T-cell (primary cell): ENCODE results near the gene DENND1A. TPM values are rescaled to one million over a fixed set of nuclear protein-coding genes. Genes with fewer than 3 reads are reported as not detected.
A peak's percentile ranks its signal among the peaks of the same experiment; 100 is the strongest.

Experiments used
- ATAC-seq, 4 experiments: fragments of 200-7000 bp in 3 of 4; fragments of 150-1000 bp in 1 of 4; cut with Tn5 transposase; replicated peaks in 1 of 4; 1 replicate in 3 of 4; 2 replicates in 1 of 4; pipeline ENCODE4 v1.10.0; 2021; ENCODE audit warnings: moderate library complexity in 3 of 4, mild to moderate bottlenecking in 2 of 4, moderate number of reproducible peaks in 1 of 4
- CTCF ChIA-PET, 2 donors: fragments of 300-600 bp; sonication (Branson Sonifier 250); formaldehyde crosslinking; loops; one replicate each; lab custom pipeline; 2022; ENCODE audit warnings: antibody characterized with exemption in 2 of 2; lab: Charles Lee
- POLR2A ChIA-PET, 2 donors: fragments of 300-600 bp; sonication (Branson Sonifier 250); formaldehyde crosslinking; loops; one replicate each; lab custom pipeline; 2022; ENCODE audit warnings: antibody characterized with exemption in 2 of 2; lab: Charles Lee
- DNase-seq, 35 experiments: peaks; one replicate each; pipeline versions ENCODE4 v3.0.0 to v3.0.0-alpha.2; 2013 to 2023
- H3K27ac ChIP-seq: one replicate; pipeline ENCODE4 v1.5.1; 2013; ENCODE audit warnings: low read length
- H3K27me3 ChIP-seq, 2 experiments: replicated peaks in 1 of 2; 1 replicate in 1 of 2; 2 replicates in 1 of 2; pipeline versions ENCODE4 v1.6.1 to v1.7.0; 2013; ENCODE audit warnings: low read length in 1 of 2, mixed read lengths in 1 of 2; ENCODE audit not compliant: control insufficient read depth in 2 of 2, insufficient read depth in 2 of 2; ENCODE audit errors: extremely low read depth in 1 of 2
- H3K36me3 ChIP-seq, 2 donors: 1 replicate in 1 of 2; 2 replicates in 1 of 2; pipeline versions ENCODE4 v1.6.1 to v1.7.0; 2013; ENCODE audit warnings: low read length in 1 of 2; ENCODE audit not compliant: control insufficient read depth in 2 of 2, insufficient read depth in 1 of 2; ENCODE audit errors: extremely low read depth in 1 of 2
- H3K4me1 ChIP-seq, 2 experiments: 1 replicate in 1 of 2; 2 replicates in 1 of 2; pipeline versions ENCODE4 v1.6.1 to v1.7.0; 2013; ENCODE audit warnings: low read length in 2 of 2, mixed read lengths in 1 of 2; ENCODE audit not compliant: insufficient read depth in 2 of 2, control insufficient read depth in 1 of 2; ENCODE audit errors: extremely low read depth in 1 of 2
- H3K4me3 ChIP-seq, 2 donors: 1 replicate in 1 of 2; 2 replicates in 1 of 2; pipeline versions ENCODE4 v1.5.1 to v1.7.0; 2013; ENCODE audit warnings: mild to moderate bottlenecking in 2 of 2, low read length in 1 of 2, moderate library complexity in 1 of 2; ENCODE audit not compliant: control insufficient read depth in 1 of 2; ENCODE audit errors: extremely low read depth in 1 of 2
- H3K9me3 ChIP-seq: 2 replicates; pipeline ENCODE4 v1.7.0; 2013
- H3K27ac Mint-ChIP-seq, 2 donors: one replicate each; pipeline ENCODE4 v1.8.0; 2020 to 2021; ENCODE audit warnings: mild to moderate bottlenecking in 2 of 2, mixed read lengths in 2 of 2
- H3K27me3 Mint-ChIP-seq, 2 donors: one replicate each; pipeline ENCODE4 v1.8.0; 2021 to 2022; ENCODE audit warnings: mixed read lengths in 2 of 2
- H3K36me3 Mint-ChIP-seq: one replicate; pipeline ENCODE4 v1.8.0; 2021; ENCODE audit warnings: mixed read lengths
- H3K4me1 Mint-ChIP-seq, 3 donors: one replicate each; pipeline ENCODE4 v1.8.0; 2020 to 2022; ENCODE audit warnings: mixed read lengths in 3 of 3, mild to moderate bottlenecking in 1 of 3
- H3K4me3 Mint-ChIP-seq, 3 donors: one replicate each; pipeline ENCODE4 v1.8.0; 2020 to 2022; ENCODE audit warnings: mild to moderate bottlenecking in 3 of 3, mixed read lengths in 3 of 3, moderate library complexity in 3 of 3
- H3K9me3 Mint-ChIP-seq, 3 donors: one replicate each; pipeline ENCODE4 v1.8.0; 2020 to 2022; ENCODE audit warnings: mixed read lengths in 3 of 3
- WGBS: methylation state at CpG from one replicate; pipeline ENCODE4 v1.1.5; 2013; ENCODE audit warnings: missing lambda C conversion rate; ENCODE audit not compliant: insufficient coverage; 5-methylcytosine and 5-hydroxymethylcytosine counted together
- total RNA-seq, 35 experiments: library from RNA in 6 of 35; stranded (reverse) in 6 of 35; fragments of 120-200 nt in 1 of 35; gene quantifications; one replicate each; pipeline versions ENCODE4 v1.2.1 to v1.2.4 and lab custom pipeline; 2013 to 2026

DENND1A gene
- total RNA-seq, 5 donors from 2014 or later (not counting 1 experiment from before 2014, with no cell fraction given), result 12.4 to 19.9 (median 14.1) TPM

- Histone ChIP-seq H3K36me3 (no peaks in the 10 kb centered on the region), H3K4me1 (peaks cover 3 to 12% of the 10 kb centered on the region in 2 experiments), H3K27me3 (peaks cover 0 to 12% of the 10 kb centered on the region in 2 experiments), H3K9me3 (no peaks in the 10 kb centered on the region), H3K27ac (no peak overlapping the region), H3K4me3 (no peak overlapping the region)
- H3K9me3 Mint-ChIP-seq, result no peaks in the 10 kb centered on the region
- peaks cover 0 to 4% of the 10 kb centered on the region in 2 donors for H3K27me3 Mint-ChIP-seq
- POLR2A ChIA-PET, result no interaction called here
- CTCF ChIA-PET, result no interaction called here
- no peak overlapping the region for H3K4me3 Mint-ChIP-seq
- peaks cover 0 to 27% (median 19%) of the 10 kb centered on the region in 3 donors for H3K4me1 Mint-ChIP-seq
- WGBS, result 64% methylated on average over 7 of the region's 11 CpGs
- ATAC-seq (no peak), DNase-seq (no peak)
- H3K27ac Mint-ChIP-seq, result no peak overlapping the region
- no peaks in the 10 kb centered on the region for H3K36me3 Mint-ChIP-seq
Measured at GRCh38 chr9:123361731-123362510, 568.0 kb downstream of the DENND1A start.

- Mint-ChIP-seq H3K27ac (no peak overlapping the region), H3K36me3 (no peaks in the 10 kb centered on the region), H3K27me3 (peaks cover 0 to 4% of the 10 kb centered on the region in 2 donors), H3K9me3 (no peaks in the 10 kb centered on the region), H3K4me1 (peaks cover 0 to 30% (median 19%) of the 10 kb centered on the region in 3 donors), H3K4me3 (no peak overlapping the region)
- ChIA-PET CTCF (interaction anchor here (0.6 kb wide), 4 partner anchors 96 to 1216 kb away, joined by 4 to 7 read pairs (median 6); no protein-coding TSS in a partner anchor), POLR2A (no interaction called here)
- ATAC-seq (no peak), DNase-seq (no peak)
- no peak overlapping the region for H3K4me3 ChIP-seq
- peaks cover 3 to 12% of the 10 kb centered on the region in 2 experiments for H3K4me1 ChIP-seq
- 93% methylated on average over 3 of the region's 10 CpGs for WGBS
- peaks cover 0 to 12% of the 10 kb centered on the region in 2 experiments for H3K27me3 ChIP-seq
- H3K27ac ChIP-seq, result no peak overlapping the region
- no peaks in the 10 kb centered on the region for H3K36me3 ChIP-seq
- H3K9me3 ChIP-seq, result no peaks in the 10 kb centered on the region
Measured at GRCh38 chr9:123361086-123361730, 568.7 kb downstream of the DENND1A start.

- 76% methylated on average over 13 of the region's 22 CpGs for WGBS
- H3K9me3 Mint-ChIP-seq, result no peaks in the 10 kb centered on the region
- DNase-seq (peak in 11 of 35 experiments; percentile 12 to 42 (median 22)), ATAC-seq (no peak)
- no peaks in the 10 kb centered on the region for H3K36me3 ChIP-seq
- no peak overlapping the region for H3K4me3 Mint-ChIP-seq
- ChIA-PET CTCF (interaction anchor here (0.6 kb wide), 3 partner anchors 95 to 1215 kb away, joined by 5 to 7 read pairs (median 6); no protein-coding TSS in a partner anchor), POLR2A (no interaction called here)
- no peaks in the 10 kb centered on the region for H3K9me3 ChIP-seq
- H3K4me3 ChIP-seq, result no peak overlapping the region
- H3K36me3 Mint-ChIP-seq, result no peaks in the 10 kb centered on the region
- peaks cover 3 to 12% of the 10 kb centered on the region in 2 experiments for H3K4me1 ChIP-seq
- no peak overlapping the region for H3K27ac ChIP-seq
- peaks cover 0 to 3% of the 10 kb centered on the region in 2 donors for H3K27me3 Mint-ChIP-seq
- peaks cover 0 to 30% (median 19%) of the 10 kb centered on the region in 3 donors for H3K4me1 Mint-ChIP-seq
- H3K27me3 ChIP-seq, result peaks cover 0 to 9% of the 10 kb centered on the region in 2 experiments
- no peak overlapping the region for H3K27ac Mint-ChIP-seq
Measured at GRCh38 chr9:123360161-123361085, 569.5 kb downstream of the DENND1A start.

GRCh38 chr9:123359546-123359945 lies 570.4 kb downstream of the DENND1A start:
- Histone ChIP-seq H3K4me1 (peaks cover 3 to 12% of the 10 kb centered on the region in 2 experiments), H3K4me3 (no peak overlapping the region), H3K36me3 (no peaks in the 10 kb centered on the region), H3K9me3 (no peaks in the 10 kb centered on the region), H3K27ac (no peak overlapping the region), H3K27me3 (peaks cover 0 to 12% of the 10 kb centered on the region in 2 experiments)
- ChIA-PET POLR2A (no interaction called here), CTCF (interaction anchor here in 1 of 2 donors (0.6 kb wide), 1 partner anchor 171 kb away, joined by 3 read pairs; no protein-coding TSS in a partner anchor)
- Mint-ChIP-seq H3K9me3 (no peaks in the 10 kb centered on the region), H3K36me3 (no peaks in the 10 kb centered on the region), H3K4me1 (peaks cover 0 to 30% (median 19%) of the 10 kb centered on the region in 3 donors), H3K27ac (peak overlapping the region in 1 of 2 donors; percentile 5), H3K4me3 (no peak overlapping the region), H3K27me3 (no peaks in the 10 kb centered on the region)
- DNase-seq (no peak), ATAC-seq (no peak)
- 70% methylated on average over 2 of the region's 3 CpGs for WGBS

- no peak overlapping the region for H3K4me3 ChIP-seq
- Mint-ChIP-seq H3K27me3 (no peaks in the 10 kb centered on the region), H3K4me1 (peaks cover 0 to 31% (median 20%) of the 10 kb centered on the region in 3 donors), H3K9me3 (no peaks in the 10 kb centered on the region), H3K36me3 (no peaks in the 10 kb centered on the region), H3K4me3 (no peak overlapping the region), H3K27ac (peak overlapping the region; percentile 31 to 36)
- H3K9me3 ChIP-seq, result no peaks in the 10 kb centered on the region
- peak in 1 of 4 experiments; percentile 34 for ATAC-seq
- H3K36me3 ChIP-seq, result no peaks in the 10 kb centered on the region
- H3K27me3 ChIP-seq, result peaks cover 0 to 16% of the 10 kb centered on the region in 2 experiments
- DNase-seq, result no peak
- ChIA-PET CTCF (interaction anchor here in 1 of 2 donors (0.6 kb wide), 2 partner anchors 171 to 220 kb away, joined by 3 read pairs; no protein-coding TSS in a partner anchor), POLR2A (no interaction called here)
- WGBS, result no CpG with 5 or more reads among the region's 2 CpGs
- peaks cover 6 to 12% of the 10 kb centered on the region in 2 experiments for H3K4me1 ChIP-seq
- no peak overlapping the region for H3K27ac ChIP-seq
Measured at GRCh38 chr9:123359106-123359505, 570.8 kb downstream of the DENND1A start.
